ENCODE measurements around the gene RNF34. TPM values are rescaled to one million over a fixed set of nuclear protein-coding genes. Genes with fewer than 3 reads are reported as not detected.

RNF34 gene
- total RNA-seq, 1 experiment from 2014 or later: 53.6 TPM

DNA sequence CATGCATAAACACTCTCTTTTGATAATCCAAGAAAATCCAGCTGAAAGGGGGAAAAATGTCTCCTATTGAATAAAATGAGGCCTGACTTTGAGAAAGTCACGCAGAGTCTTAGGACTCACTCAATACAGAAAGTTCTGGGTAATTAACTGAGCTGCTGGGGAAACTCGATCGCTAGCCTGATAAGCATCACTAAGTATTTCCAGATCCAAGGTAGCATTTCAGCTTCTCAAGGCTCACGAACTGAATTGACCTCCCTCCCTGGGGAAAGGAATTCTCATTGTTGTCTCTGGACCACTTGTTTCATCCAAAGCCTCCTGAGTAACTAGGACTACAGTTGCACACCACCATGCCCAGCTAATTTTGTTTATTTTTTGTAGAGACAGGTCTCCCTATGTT, 33.9 kb upstream of the RNF34 start (continued):
- TF ChIP-seq, protein P1, sequence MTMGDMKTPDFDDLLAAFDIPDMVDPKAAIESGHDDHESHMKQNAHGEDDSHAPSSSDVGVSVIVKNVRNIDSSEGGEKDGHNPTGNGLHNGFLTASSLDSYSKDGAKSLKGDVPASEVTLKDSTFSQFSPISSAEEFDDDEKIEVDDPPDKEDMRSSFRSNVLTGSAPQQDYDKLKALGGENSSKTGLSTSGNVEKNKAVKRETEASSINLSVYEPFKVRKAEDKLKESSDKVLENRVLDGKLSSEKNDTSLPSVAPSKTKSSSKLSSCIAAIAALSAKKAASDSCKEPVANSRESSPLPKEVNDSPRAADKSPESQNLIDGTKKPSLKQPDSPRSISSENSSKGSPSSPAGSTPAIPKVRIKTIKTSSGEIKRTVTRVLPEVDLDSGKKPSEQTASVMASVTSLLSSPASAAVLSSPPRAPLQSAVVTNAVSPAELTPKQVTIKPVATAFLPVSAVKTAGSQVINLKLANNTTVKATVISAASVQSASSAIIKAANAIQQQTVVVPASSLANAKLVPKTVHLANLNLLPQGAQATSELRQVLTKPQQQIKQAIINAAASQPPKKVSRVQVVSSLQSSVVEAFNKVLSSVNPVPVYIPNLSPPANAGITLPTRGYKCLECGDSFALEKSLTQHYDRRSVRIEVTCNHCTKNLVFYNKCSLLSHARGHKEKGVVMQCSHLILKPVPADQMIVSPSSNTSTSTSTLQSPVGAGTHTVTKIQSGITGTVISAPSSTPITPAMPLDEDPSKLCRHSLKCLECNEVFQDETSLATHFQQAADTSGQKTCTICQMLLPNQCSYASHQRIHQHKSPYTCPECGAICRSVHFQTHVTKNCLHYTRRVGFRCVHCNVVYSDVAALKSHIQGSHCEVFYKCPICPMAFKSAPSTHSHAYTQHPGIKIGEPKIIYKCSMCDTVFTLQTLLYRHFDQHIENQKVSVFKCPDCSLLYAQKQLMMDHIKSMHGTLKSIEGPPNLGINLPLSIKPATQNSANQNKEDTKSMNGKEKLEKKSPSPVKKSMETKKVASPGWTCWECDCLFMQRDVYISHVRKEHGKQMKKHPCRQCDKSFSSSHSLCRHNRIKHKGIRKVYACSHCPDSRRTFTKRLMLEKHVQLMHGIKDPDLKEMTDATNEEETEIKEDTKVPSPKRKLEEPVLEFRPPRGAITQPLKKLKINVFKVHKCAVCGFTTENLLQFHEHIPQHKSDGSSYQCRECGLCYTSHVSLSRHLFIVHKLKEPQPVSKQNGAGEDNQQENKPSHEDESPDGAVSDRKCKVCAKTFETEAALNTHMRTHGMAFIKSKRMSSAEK (CRISPR knock-in tag; IDR thresholded peaks at IDR 0.05; ENCODE audit: borderline replicate concordance): no peak
- no peak for TF ChIP-seq NR3C1 (CRISPR knock-in tag; conservative IDR thresholded peaks at IDR 0.05; ENCODE audit: low read depth)
- TF ChIP-seq, protein P2, sequence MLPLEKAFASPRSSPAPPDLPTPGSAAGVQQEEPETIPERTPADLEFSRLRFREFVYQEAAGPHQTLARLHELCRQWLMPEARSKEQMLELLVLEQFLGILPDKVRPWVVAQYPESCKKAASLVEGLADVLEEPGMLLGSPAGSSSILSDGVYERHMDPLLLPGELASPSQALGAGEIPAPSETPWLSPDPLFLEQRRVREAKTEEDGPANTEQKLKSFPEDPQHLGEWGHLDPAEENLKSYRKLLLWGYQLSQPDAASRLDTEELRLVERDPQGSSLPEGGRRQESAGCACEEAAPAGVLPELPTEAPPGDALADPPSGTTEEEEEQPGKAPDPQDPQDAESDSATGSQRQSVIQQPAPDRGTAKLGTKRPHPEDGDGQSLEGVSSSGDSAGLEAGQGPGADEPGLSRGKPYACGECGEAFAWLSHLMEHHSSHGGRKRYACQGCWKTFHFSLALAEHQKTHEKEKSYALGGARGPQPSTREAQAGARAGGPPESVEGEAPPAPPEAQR (CRISPR knock-in tag; IDR thresholded peaks at IDR 0.05): no peak
- TF ChIP-seq, protein P3, sequence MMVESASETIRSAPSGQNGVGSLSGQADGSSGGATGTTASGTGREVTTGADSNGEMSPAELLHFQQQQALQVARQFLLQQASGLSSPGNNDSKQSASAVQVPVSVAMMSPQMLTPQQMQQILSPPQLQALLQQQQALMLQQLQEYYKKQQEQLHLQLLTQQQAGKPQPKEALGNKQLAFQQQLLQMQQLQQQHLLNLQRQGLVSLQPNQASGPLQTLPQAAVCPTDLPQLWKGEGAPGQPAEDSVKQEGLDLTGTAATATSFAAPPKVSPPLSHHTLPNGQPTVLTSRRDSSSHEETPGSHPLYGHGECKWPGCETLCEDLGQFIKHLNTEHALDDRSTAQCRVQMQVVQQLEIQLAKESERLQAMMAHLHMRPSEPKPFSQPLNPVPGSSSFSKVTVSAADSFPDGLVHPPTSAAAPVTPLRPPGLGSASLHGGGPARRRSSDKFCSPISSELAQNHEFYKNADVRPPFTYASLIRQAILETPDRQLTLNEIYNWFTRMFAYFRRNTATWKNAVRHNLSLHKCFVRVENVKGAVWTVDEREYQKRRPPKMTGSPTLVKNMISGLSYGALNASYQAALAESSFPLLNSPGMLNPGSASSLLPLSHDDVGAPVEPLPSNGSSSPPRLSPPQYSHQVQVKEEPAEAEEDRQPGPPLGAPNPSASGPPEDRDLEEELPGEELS (CRISPR knock-in tag; IDR thresholded peaks at IDR 0.05): no peak
- TF ChIP-seq, protein P4, sequence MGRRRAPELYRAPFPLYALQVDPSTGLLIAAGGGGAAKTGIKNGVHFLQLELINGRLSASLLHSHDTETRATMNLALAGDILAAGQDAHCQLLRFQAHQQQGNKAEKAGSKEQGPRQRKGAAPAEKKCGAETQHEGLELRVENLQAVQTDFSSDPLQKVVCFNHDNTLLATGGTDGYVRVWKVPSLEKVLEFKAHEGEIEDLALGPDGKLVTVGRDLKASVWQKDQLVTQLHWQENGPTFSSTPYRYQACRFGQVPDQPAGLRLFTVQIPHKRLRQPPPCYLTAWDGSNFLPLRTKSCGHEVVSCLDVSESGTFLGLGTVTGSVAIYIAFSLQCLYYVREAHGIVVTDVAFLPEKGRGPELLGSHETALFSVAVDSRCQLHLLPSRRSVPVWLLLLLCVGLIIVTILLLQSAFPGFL (CRISPR knock-in tag; IDR thresholded peaks at IDR 0.05; ENCODE audit: borderline replicate concordance): no peak
- TF ChIP-seq NFE2L1 (CRISPR knock-in tag; IDR thresholded peaks at IDR 0.05): no peak
- TF ChIP-seq KAT7 (CRISPR knock-in tag; IDR thresholded peaks at IDR 0.05; ENCODE audit: borderline replicate concordance): no peak

DNA sequence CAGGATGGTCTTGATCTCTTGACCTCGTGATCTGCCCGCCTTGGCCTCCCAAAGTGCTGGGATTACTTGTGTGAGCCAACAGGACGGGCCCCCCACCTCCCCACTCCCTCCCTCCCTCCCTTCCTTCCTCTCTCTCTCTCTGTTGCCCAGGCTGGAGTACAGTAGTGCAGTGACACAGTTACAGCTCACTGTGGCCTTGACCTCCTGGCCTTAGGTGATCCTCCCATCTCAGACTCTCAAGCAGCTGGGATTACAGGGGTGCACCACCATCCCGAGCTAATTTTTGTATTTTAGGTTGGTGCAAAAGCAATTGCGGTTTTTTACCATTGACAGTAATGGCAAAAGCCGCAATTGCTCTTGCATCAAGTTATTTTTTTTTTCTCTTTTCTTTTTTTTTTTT, 28.5 kb upstream of the RNF34 start:
- ChIA-PET CTCF (no interaction called here), POLR2A (no interaction called here)
- no peak for ATAC-seq
- H3K27ac Mint-ChIP-seq: no peak overlapping the region
- no peaks in the 10 kb centered on the region for H3K36me3 Mint-ChIP-seq
- H3K4me1 Mint-ChIP-seq: no peaks in the 10 kb centered on the region
- H3K4me3 Mint-ChIP-seq: no peak overlapping the region
- H3K27me3 Mint-ChIP-seq (ENCODE audit: low read depth): peaks cover 5% of the 10 kb centered on the region; the same call in 1 of the 2 replicates
- peaks cover 7% of the 10 kb centered on the region for H3K9me3 Mint-ChIP-seq
- no peak for DNase-seq (ENCODE audit: low spot score)
- TF ChIP-seq, protein P5, sequence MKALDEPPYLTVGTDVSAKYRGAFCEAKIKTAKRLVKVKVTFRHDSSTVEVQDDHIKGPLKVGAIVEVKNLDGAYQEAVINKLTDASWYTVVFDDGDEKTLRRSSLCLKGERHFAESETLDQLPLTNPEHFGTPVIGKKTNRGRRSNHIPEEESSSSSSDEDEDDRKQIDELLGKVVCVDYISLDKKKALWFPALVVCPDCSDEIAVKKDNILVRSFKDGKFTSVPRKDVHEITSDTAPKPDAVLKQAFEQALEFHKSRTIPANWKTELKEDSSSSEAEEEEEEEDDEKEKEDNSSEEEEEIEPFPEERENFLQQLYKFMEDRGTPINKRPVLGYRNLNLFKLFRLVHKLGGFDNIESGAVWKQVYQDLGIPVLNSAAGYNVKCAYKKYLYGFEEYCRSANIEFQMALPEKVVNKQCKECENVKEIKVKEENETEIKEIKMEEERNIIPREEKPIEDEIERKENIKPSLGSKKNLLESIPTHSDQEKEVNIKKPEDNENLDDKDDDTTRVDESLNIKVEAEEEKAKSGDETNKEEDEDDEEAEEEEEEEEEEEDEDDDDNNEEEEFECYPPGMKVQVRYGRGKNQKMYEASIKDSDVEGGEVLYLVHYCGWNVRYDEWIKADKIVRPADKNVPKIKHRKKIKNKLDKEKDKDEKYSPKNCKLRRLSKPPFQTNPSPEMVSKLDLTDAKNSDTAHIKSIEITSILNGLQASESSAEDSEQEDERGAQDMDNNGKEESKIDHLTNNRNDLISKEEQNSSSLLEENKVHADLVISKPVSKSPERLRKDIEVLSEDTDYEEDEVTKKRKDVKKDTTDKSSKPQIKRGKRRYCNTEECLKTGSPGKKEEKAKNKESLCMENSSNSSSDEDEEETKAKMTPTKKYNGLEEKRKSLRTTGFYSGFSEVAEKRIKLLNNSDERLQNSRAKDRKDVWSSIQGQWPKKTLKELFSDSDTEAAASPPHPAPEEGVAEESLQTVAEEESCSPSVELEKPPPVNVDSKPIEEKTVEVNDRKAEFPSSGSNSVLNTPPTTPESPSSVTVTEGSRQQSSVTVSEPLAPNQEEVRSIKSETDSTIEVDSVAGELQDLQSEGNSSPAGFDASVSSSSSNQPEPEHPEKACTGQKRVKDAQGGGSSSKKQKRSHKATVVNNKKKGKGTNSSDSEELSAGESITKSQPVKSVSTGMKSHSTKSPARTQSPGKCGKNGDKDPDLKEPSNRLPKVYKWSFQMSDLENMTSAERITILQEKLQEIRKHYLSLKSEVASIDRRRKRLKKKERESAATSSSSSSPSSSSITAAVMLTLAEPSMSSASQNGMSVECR (CRISPR knock-in tag; IDR thresholded peaks at IDR 0.05; ENCODE audit: borderline replicate concordance): no peak
- TF ChIP-seq ELF4 (CRISPR knock-in tag; IDR thresholded peaks at IDR 0.05; ENCODE audit: low read depth) (no peak), IRF2 (CRISPR knock-in tag; IDR thresholded peaks at IDR 0.05; ENCODE audit: borderline replicate concordance, low read depth) (no peak), ZNF121 (CRISPR knock-in tag; IDR thresholded peaks at IDR 0.05) (no peak), ESRRA (CRISPR knock-in tag; IDR thresholded peaks at IDR 0.05; ENCODE audit: borderline replicate concordance) (no peak), NR3C1 (CRISPR knock-in tag; conservative IDR thresholded peaks at IDR 0.05; ENCODE audit: low read depth) (no peak), HMGA2 (CRISPR knock-in tag; IDR thresholded peaks at IDR 0.05) (no peak)
- TF ChIP-seq, protein P6, sequence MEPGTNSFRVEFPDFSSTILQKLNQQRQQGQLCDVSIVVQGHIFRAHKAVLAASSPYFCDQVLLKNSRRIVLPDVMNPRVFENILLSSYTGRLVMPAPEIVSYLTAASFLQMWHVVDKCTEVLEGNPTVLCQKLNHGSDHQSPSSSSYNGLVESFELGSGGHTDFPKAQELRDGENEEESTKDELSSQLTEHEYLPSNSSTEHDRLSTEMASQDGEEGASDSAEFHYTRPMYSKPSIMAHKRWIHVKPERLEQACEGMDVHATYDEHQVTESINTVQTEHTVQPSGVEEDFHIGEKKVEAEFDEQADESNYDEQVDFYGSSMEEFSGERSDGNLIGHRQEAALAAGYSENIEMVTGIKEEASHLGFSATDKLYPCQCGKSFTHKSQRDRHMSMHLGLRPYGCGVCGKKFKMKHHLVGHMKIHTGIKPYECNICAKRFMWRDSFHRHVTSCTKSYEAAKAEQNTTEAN (CRISPR knock-in tag; IDR thresholded peaks at IDR 0.05): no peak
- TF ChIP-seq, protein P7, sequence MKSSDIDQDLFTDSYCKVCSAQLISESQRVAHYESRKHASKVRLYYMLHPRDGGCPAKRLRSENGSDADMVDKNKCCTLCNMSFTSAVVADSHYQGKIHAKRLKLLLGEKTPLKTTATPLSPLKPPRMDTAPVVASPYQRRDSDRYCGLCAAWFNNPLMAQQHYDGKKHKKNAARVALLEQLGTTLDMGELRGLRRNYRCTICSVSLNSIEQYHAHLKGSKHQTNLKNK (CRISPR knock-in tag; IDR thresholded peaks at IDR 0.05): no peak
- TF ChIP-seq, protein P1 (CRISPR knock-in tag; IDR thresholded peaks at IDR 0.05; ENCODE audit: borderline replicate concordance): no peak

All from WTC11 (cell line).